OCI-LY3 (cell line): ENCODE measurements around the gene CCR1.

Source experiments
- H2AFZ ChIP-seq: fragments of 200-600, 300-600 bp; shearing (Covaris generic); 2 replicates; pipeline ENCODE4 v1.6.0; 2014; ENCODE audit warnings: antibody characterized with exemption, low read depth, low read length
- H3K27ac ChIP-seq: fragments of 200-600, 300-600 bp; sonication (generic); 2 replicates; pipeline ENCODE4 v1.5.1; 2014; ENCODE audit warnings: mild to moderate bottlenecking, low read length, moderate library complexity, mixed read lengths
- H3K27me3 ChIP-seq: fragments of 200-600, 300-600 bp; sonication (generic); 2 replicates; pipeline ENCODE4 v1.6.1; 2014; ENCODE audit warnings: low read depth, low read length, mixed read lengths
- H3K36me3 ChIP-seq: fragments of 200-600, 300-600 bp; sonication (generic); replicated peaks from 2 replicates; pipeline ENCODE3; 2014; ENCODE audit warnings: low read depth, low read length, mixed read lengths
- H3K4me1 ChIP-seq: fragments of 300-600, 200-600 bp; sonication (generic); 2 replicates; pipeline ENCODE4 v1.6.1; 2014; ENCODE audit warnings: low read length, mixed read lengths
- H3K4me2 ChIP-seq: fragments of 200-600, 300-600 bp; sonication (generic); 2 replicates; pipeline ENCODE4 v1.6.1; 2014; ENCODE audit warnings: low read length, mixed read lengths
- H3K4me3 ChIP-seq: fragments of 300-600, 200-600 bp; sonication (generic); 2 replicates; pipeline ENCODE4 v1.5.1; 2014; ENCODE audit warnings: antibody characterized with exemption, mild to moderate bottlenecking, low read length, moderate library complexity
- H3K79me2 ChIP-seq: fragments of 300-600, 200-600 bp; shearing (Covaris generic); 2 replicates; pipeline ENCODE4 v1.6.1; 2014; ENCODE audit warnings: mild to moderate bottlenecking, low read length, mixed read lengths
- H3K9ac ChIP-seq: fragments of 300-600, 200-600 bp; shearing (Covaris generic); 2 replicates; pipeline ENCODE4 v1.6.0; 2014; ENCODE audit warnings: mild to moderate bottlenecking, low read length, moderate library complexity
- H3K9me3 ChIP-seq: fragments of 200-600, 300-600 bp; shearing (Covaris generic); 2 replicates; pipeline ENCODE4 v1.6.1; 2014; ENCODE audit warnings: low read length, mixed read lengths; ENCODE audit not compliant: insufficient read depth
- H4K20me1 ChIP-seq: fragments of 200-600, 300-600 bp; sonication (generic); 2 replicates; pipeline ENCODE4 v1.6.1; 2016; ENCODE audit warnings: low read length, mixed read lengths; ENCODE audit not compliant: insufficient read depth
- CTCF ChIP-seq: fragments of 200-600, 300-600 bp; sonication (generic); IDR thresholded peaks from 2 replicates; pipeline ENCODE4 v1.5.1; 2014; ENCODE audit warnings: antibody characterized with exemption, low read length, low read depth
- EZH2phosphoT487 ChIP-seq: fragments of 200-600 bp; shearing (Covaris generic); IDR thresholded peaks from 2 replicates; pipeline ENCODE4 v1.6.1; 2018; ENCODE audit warnings: antibody characterized with exemption, mixed run types, low read depth

CCR1 gene

GRCh38 chr3:46206282-46207015, 1.7 kb downstream of the CCR1 start:
- peaks cover 13% of the 10 kb centered on the region for H3K27me3 ChIP-seq
- no peak overlapping the region for H3K9ac ChIP-seq
- H3K36me3 ChIP-seq: no peaks in the 10 kb centered on the region
- no peak overlapping the region for H2AFZ ChIP-seq
- no peak overlapping the region for H3K4me2 ChIP-seq
- H4K20me1 ChIP-seq: no peaks in the 10 kb centered on the region
- H3K9me3 ChIP-seq: no peaks in the 10 kb centered on the region
- no peak overlapping the region for H3K27ac ChIP-seq
- no peaks in the 10 kb centered on the region for H3K79me2 ChIP-seq
- peaks cover 14% of the 10 kb centered on the region for H3K4me1 ChIP-seq
- TF ChIP-seq CTCF: no peak
- H3K4me3 ChIP-seq: no peak overlapping the region

GRCh38 chr3:46205286-46205960, 2.7 kb downstream of the CCR1 start:
- H2AFZ ChIP-seq: no peak overlapping the region
- H3K9ac ChIP-seq: no peak overlapping the region
- peaks cover 23% of the 10 kb centered on the region for H3K27me3 ChIP-seq
- no peaks in the 10 kb centered on the region for H4K20me1 ChIP-seq
- H3K27ac ChIP-seq: no peak overlapping the region
- no peaks in the 10 kb centered on the region for H3K9me3 ChIP-seq
- TF ChIP-seq CTCF: no peak
- TF ChIP-seq EZH2phosphoT487: no peak
- no peaks in the 10 kb centered on the region for H3K36me3 ChIP-seq
- no peak overlapping the region for H3K4me3 ChIP-seq
- peaks cover 14% of the 10 kb centered on the region for H3K4me1 ChIP-seq
- no peak overlapping the region for H3K4me2 ChIP-seq
- H3K79me2 ChIP-seq: no peaks in the 10 kb centered on the region

GRCh38 chr3:46203681-46204080, 4.4 kb downstream of the CCR1 start:
- peaks cover 13% of the 10 kb centered on the region for H3K4me1 ChIP-seq
- H3K27me3 ChIP-seq: peaks cover 37% of the 10 kb centered on the region
- H2AFZ ChIP-seq: no peak overlapping the region
- no peaks in the 10 kb centered on the region for H3K79me2 ChIP-seq
- no peak overlapping the region for H3K27ac ChIP-seq
- H3K36me3 ChIP-seq: no peaks in the 10 kb centered on the region
- no peak overlapping the region for H3K4me2 ChIP-seq
- TF ChIP-seq EZH2phosphoT487 (no peak), CTCF (no peak)
- no peak overlapping the region for H3K9ac ChIP-seq
- H3K9me3 ChIP-seq: no peaks in the 10 kb centered on the region
- H3K4me3 ChIP-seq: no peak overlapping the region
- H4K20me1 ChIP-seq: no peaks in the 10 kb centered on the region

- H3K79me2 ChIP-seq: no peaks in the 10 kb centered on the region
- H2AFZ ChIP-seq: no peak overlapping the region
These were observed 5.6 kb downstream of the CCR1 start for GRCh38 chr3:46202535-46202934.

More at GRCh38 chr3:46202535-46202934, 5.6 kb downstream of the CCR1 start:
- no peaks in the 10 kb centered on the region for H3K36me3 ChIP-seq
- H3K9me3 ChIP-seq: no peaks in the 10 kb centered on the region
- H3K4me1 ChIP-seq: peaks cover 2% of the 10 kb centered on the region; the same call in 1 of the 2 replicates
- H3K9ac ChIP-seq: no peak overlapping the region
- no peak overlapping the region for H3K4me2 ChIP-seq
- TF ChIP-seq CTCF: no peak
- no peak overlapping the region for H3K4me3 ChIP-seq
- H3K27ac ChIP-seq: no peak overlapping the region
- no peaks in the 10 kb centered on the region for H4K20me1 ChIP-seq
- H3K27me3 ChIP-seq: peaks cover 37% of the 10 kb centered on the region
